Right atrium auricular region (tissue), 2 donors: Measurements from ENCODE around the gene FLCN. TPM values are rescaled to one million over a fixed set of nuclear protein-coding genes. Genes with fewer than 3 reads are reported as not detected.

Experiments
- DNase-seq: peaks from one replicate; pipeline ENCODE4 v3.0.0-alpha.2; 2019; ENCODE audit warnings: low spot score
- H3K27ac ChIP-seq, 2 donors: fragments of 200-600 bp; sonication (generic); 1 replicate in 1 of 2; 2 replicates in 1 of 2; pipeline ENCODE4 v1.5.1; 2016 to 2019
- H3K27me3 ChIP-seq, 2 donors: fragments of 200-600 bp; sonication (generic); one replicate each; pipeline versions ENCODE4 v1.5.1 to v1.6.0; 2017 to 2019
- H3K36me3 ChIP-seq: fragments of 200-600 bp; sonication (generic); one replicate; pipeline ENCODE4 v1.5.1; 2016
- H3K4me1 ChIP-seq, 2 donors: fragments of 200-600 bp; sonication (generic); one replicate each; pipeline versions ENCODE4 v1.5.1 to v1.6.0; 2017 to 2019
- H3K4me3 ChIP-seq, 2 donors: fragments of 200-600 bp; sonication (generic); 1 replicate in 1 of 2; 2 replicates in 1 of 2; pipeline ENCODE4 v1.5.1; 2017 to 2019; ENCODE audit warnings: mild to moderate bottlenecking in 1 of 2, moderate library complexity in 1 of 2
- H3K9me3 ChIP-seq, 2 donors: fragments of 200-600 bp; sonication (generic); one replicate each; pipeline ENCODE4 v1.5.1; 2019
- CTCF ChIP-seq, 2 donors: fragments of 200-600 bp; sonication (generic); IDR thresholded peaks; one replicate each; pipeline ENCODE4 v1.5.1; 2019; ENCODE audit warnings: antibody characterized with exemption in 2 of 2
- total RNA-seq, 2 donors: library from RNA; depleted of rRNA; stranded (reverse); fragments of >200 nt; gene quantifications; one replicate each; pipeline ENCODE4 v1.1.0, GENCODE V29; 2016

FLCN gene
- total RNA-seq, 2 donors from 2014 or later, result 22.7 to 23.7 TPM

GRCh38 chr17:17226451-17227265 lies 10.3 kb downstream of the FLCN start:
- peaks cover 0 to 36% of the 10 kb centered on the region in 2 donors for H3K4me1 ChIP-seq
- H3K9me3 ChIP-seq, result no peaks in the 10 kb centered on the region
- H3K4me3 ChIP-seq, result no peak overlapping the region
- H3K36me3 ChIP-seq, result peaks cover 99% of the 10 kb centered on the region
- no peak for DNase-seq
- H3K27ac ChIP-seq, result no peak overlapping the region
- no peaks in the 10 kb centered on the region for H3K27me3 ChIP-seq
- no peak for TF ChIP-seq CTCF (IDR thresholded peaks at IDR 0.05)

DNA sequence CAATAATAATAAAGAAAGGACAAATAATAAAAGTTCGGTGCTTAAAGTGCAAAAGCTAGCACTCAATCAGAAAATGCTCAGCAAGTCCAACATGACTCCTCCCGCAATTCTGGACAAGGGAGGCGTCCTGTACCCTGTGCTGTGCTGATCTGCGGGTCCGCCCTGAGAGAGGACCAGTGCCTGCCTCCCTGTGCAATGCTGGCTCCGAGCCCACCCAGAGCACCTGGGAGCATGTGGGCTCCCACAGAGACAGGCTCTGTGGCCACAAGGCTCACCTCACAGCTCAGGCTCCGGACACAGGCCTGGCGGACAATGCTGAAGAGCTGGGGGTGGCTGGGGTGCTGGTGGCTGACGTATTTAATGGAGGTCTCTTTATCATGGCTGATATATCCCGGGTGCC lies 11.1 kb downstream of the FLCN start:
- no peak for DNase-seq
- no peak for TF ChIP-seq CTCF (IDR thresholded peaks at IDR 0.05)
- no peaks in the 10 kb centered on the region for H3K27me3 ChIP-seq
- no peak overlapping the region for H3K4me3 ChIP-seq
- peaks cover 99% of the 10 kb centered on the region for H3K36me3 ChIP-seq
- H3K27ac ChIP-seq, result no peak overlapping the region
- peaks cover 0 to 29% of the 10 kb centered on the region in 2 donors for H3K4me1 ChIP-seq
- H3K9me3 ChIP-seq, result no peaks in the 10 kb centered on the region

- no peak overlapping the region for H3K27ac ChIP-seq
These were observed 12.8 kb downstream of the FLCN start for GRCh38 chr17:17224137-17224536.

DNA sequence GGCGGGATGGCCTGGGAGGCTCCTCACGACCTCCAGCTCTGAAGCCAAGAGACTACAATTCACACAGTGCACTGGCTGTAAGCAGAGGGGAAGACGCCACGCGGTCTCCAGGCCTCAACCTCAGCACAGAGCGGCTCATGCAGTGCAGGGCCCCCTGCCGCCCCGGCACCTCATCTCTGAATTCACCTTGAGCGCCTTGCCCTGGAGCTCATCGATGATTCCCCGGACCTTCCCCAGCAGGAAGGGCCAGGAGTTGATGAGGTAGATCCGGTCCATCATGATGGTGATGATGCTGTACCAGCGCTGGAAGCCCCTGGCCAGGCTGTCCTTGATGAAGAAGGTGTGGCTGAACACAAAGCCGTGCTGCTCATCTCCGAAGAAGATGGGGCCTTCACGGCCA lies 13.2 kb downstream of the FLCN start:
- Histone ChIP-seq H3K36me3 (peaks cover 97% of the 10 kb centered on the region), H3K4me1 (peaks cover 0 to 14% of the 10 kb centered on the region in 2 donors), H3K27me3 (no peaks in the 10 kb centered on the region), H3K9me3 (no peaks in the 10 kb centered on the region), H3K27ac (no peak overlapping the region), H3K4me3 (no peak overlapping the region)
- no peak for DNase-seq
- no peak for TF ChIP-seq CTCF (IDR thresholded peaks at IDR 0.05)

More at GRCh38 chr17:17224137-17224536, 12.8 kb downstream of the FLCN start:
- TF ChIP-seq CTCF (IDR thresholded peaks at IDR 0.05), result no peak
- DNase-seq, result no peak
- H3K36me3 ChIP-seq, result peaks cover 97% of the 10 kb centered on the region
- H3K4me1 ChIP-seq, result peaks cover 0 to 18% of the 10 kb centered on the region in 2 donors
- H3K27me3 ChIP-seq, result no peaks in the 10 kb centered on the region
- no peaks in the 10 kb centered on the region for H3K9me3 ChIP-seq
- H3K4me3 ChIP-seq, result no peak overlapping the region

DNA sequence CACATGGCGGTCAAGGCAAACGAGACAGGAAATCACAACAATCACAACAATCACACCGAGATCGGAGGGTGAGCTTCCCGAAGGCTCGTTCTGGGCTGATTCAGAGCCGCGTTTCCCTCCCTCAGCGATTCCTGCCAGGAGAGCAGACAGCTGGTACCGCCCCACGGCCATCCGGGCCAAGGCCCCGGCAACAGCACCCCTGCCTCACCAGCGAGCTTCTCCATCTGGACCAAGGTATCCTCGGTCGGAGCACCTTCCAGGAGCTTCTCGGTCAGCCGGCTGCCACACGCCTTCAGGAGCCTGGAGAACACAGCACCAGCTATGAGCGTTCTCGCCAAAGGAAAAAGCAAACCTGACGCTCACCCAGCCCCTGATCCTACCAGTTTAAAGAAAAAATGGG lies 15.6 kb downstream of the FLCN start:
- Histone ChIP-seq H3K27me3 (no peaks in the 10 kb centered on the region), H3K36me3 (peaks cover 97% of the 10 kb centered on the region), H3K4me3 (no peak overlapping the region), H3K9me3 (no peaks in the 10 kb centered on the region), H3K4me1 (no peaks in the 10 kb centered on the region), H3K27ac (no peak overlapping the region)
- TF ChIP-seq CTCF (IDR thresholded peaks at IDR 0.05), result no peak
- DNase-seq, result no peak
